GM08714 (cell line): ENCODE results near the gene CLEC10A.
A peak's percentile ranks its signal among the peaks of the same experiment; 100 is the strongest.
"Not testable (repeated sequence)": the region's sequence is repeated elsewhere in the genome, so short reads cannot be mapped to it uniquely, and the experiment has no call there.

Experiments used
- H3K4me3 ChIP-seq: fragments of 200-500 bp; sonication (Bioruptor generic); 2 replicates; pipeline ENCODE4 v1.5.1; 2014; ENCODE audit warnings: mild to moderate bottlenecking, low read length, inconsistent platforms
- ZNF274 ChIP-seq: IDR thresholded peaks from 2 replicates; pipeline ENCODE4 v1.6.1; 2012; ENCODE audit warnings: mild to moderate bottlenecking, low read depth, low read length

The CLEC10A gene

DNA sequence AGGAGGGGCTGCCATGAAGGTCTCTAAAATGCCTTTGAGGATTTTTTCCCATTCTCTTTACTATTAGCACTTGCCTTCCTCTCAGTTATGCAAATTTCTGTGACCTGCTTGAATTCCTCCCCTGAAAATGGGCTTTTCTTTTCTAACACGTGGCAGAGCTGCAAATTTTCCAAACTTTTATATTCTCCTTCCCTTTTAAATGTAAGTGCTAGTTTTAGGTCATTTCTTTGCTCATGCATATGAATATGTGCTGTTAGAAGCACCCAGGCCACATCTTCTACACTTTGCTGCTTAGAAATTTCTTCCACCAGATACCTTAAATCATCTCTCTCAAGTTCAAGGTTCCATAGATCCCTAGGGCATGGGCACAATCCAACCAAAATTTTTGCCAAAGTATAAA lies 11.8 kb downstream of the CLEC10A start:
- H3K4me3 ChIP-seq, result no peak overlapping the region

DNA sequence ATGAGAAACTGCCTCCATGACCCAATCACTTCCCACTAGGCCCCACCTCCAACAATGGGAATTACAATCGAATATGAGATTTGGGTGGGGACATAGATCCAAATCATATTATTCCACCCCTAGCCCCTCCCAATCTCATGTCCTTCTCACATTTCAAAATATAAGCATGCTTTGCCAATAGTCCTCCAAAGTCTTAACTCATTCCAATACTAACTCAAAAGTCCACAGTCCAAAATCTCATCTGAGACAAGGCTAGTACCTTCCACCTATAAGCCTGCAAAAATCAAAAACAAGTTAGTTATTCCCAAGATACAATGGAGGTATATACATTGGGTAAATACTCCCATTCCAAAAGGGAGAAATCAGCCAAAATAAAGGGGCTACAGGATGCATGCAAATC lies 12.9 kb downstream of the CLEC10A start:
- H3K4me3 ChIP-seq, result no peak overlapping the region
- no peak for TF ChIP-seq ZNF274

More for the DNA sequence above, 11.8 kb downstream of the CLEC10A start:
- no peak for TF ChIP-seq ZNF274

DNA sequence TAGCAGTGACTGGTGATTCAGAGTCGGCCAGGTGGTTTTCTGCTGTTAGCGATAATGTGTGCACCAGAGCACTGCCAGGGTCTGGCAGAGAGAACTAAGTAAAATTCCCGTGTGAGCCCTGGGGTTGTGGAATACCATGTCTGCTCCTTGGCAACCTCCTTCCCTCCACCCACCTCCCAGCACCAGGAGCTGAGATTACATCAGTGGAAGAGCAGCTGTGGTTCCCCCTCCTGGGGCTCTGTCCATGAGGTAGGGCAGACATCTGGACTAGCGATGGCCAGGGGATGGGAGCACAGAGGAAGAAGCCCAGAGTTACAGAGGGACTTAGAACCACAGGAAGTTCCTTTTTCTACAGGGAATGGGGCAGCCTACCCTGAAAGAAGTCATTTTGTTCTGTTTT lies 15.8 kb downstream of the CLEC10A start:
- H3K4me3 ChIP-seq, result no peak overlapping the region
- no peak for TF ChIP-seq ZNF274

DNA sequence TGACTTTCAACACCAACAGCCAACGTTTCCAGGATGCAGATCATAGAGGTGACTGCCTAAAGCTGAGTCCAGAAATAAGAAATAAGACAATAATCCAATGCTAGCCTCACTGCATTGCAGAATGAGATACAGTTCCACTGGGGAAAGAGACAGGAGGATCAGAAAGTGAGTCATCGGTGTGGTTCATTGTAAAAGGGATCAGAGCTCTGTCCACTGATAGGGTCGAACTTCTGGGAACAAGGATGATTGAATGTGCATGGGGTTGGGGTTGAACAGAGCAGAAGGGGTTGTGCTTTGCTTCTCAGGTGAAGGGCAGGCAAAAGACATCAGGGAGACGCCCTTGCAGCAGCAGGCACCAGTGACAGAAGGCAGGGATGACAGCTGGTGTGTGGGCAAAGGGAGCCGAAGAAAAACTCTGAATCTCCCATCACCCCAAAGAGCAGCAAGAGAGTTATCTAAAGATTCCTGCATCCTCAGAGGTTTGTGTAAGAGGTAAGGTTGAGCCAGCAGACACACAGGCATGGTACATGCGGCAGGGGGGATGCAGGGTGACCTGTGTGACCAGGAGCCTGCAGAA lies 16.4 kb downstream of the CLEC10A start:
- H3K4me3 ChIP-seq, result no peak overlapping the region
- no peak for TF ChIP-seq ZNF274

DNA sequence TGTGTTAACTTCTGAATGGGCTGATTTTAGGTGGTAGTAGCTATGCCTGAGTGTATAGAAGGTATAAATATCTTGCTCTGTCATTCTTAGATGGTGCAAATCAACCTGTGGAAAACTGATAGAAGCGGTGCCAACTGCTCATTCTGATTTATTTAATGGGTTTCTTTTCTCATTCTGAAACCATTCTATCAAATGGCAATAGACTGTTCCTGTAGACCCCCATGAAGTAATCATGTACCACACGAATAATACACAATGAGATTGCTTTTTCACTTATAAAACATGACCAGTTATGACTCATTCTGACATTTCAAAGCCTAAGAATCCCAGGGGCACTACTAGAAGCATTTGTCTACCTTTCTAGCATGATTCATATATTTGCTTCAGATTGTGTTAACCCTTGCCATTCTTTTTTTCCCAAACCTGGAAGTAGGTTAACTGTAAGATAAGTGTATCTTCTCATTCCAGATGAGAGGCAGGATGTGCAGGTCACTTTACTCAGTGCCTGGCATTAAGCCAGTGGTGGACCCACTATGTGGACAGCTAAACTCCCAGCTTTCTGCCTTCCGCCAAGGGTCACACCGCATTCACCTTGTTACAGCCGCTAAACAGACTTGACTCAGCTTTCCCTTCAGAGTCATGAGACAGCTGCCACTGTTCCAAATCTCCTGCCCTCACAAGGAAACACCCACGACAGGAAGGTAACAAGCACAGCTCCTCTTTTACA lies 19.7 kb downstream of the CLEC10A start:
- no peak overlapping the region for H3K4me3 ChIP-seq
- no peak for TF ChIP-seq ZNF274

DNA sequence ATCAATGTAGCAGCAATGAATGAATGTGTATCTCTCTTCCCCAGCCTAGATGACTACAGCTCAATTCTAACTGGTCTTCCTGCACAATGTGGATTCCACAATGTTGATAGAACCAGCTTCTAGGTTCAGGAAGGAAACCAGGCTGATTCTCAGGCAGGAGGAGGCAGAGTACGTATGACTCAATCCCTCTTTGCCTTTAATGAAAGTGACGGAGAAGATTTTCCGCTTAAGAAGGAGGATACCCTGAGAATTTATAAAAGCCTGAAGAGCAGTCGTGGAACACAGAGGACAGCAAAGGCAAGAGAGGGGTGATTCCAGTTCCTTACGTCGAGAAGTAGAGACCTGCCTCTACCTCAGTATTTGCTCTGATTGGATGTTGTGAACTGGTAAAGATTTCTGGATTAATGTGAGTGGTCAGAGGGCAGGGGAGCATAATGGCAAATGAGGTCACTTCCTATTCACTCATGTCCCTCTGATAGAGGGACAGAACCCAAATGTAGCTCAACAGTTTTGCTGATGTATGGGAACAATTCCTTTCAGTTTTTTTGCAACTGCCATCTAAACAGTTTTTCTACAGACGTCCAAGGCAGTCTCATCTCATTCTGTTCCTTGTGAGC lies 21.1 kb downstream of the CLEC10A start:
- no peak for TF ChIP-seq ZNF274
- no peak overlapping the region for H3K4me3 ChIP-seq

DNA sequence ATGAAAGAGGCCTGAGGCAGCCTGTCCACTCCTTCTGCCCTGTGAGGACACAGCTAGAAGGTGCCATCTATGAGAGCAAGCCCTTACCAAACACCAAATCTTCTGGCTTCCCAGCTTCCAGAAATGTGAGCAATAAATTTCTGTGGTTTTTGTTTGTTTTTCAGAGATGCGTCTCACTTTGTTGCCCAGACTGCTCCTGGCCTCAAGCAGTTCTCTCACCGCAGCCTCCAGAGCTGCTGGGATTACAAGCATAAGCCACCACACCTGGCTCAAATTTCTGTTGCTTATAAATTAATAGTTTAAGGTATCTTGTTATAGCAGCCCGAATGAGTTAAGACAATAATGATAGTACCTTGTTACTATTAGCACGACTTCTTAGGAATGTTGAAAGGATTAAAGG lies 23.7 kb downstream of the CLEC10A start:
- no peak for TF ChIP-seq ZNF274
- H3K4me3 ChIP-seq, result no peak overlapping the region

DNA sequence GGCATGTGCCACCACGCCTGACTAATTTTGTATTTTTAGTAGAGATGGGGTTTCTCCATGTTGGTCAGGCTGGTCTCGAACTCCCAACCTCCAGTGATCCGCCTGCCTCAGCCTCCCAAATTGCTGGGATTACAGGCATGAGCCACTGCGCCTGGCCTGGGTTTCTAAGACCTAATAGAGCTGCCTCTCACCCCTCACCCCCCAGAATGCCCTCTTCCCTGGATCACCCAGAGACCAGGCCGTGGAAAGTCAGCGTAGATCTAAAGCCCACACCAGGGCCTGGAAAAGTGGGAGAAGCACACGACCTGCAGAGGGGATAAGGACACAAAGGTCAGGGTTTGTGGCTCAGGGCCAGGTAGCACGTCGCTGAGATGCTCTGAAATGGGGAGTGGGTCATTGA lies 29.5 kb downstream of the CLEC10A start:
- not testable (repeated sequence) for H3K4me3 ChIP-seq

DNA sequence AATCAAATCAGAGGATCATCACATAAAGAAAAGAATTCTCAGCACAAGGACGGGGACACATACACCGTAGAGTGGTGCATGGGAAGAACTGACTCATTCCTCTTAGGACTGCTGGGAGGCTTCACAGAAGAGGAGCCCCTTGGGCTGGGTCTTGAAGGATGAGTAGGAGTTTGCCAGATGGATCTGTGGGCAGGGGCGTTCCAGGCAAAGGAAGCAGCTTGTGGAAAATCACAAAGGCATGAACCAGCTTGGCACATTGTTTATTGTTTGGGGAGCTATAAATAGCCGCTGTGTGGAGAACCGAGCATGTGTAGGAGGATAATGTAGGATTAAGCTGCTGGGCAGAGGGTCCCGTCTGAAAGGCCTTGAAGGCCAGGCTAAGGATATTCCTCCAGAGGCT lies 31.1 kb downstream of the CLEC10A start:
- no peak overlapping the region for H3K4me3 ChIP-seq
- TF ChIP-seq ZNF274, result no peak

DNA sequence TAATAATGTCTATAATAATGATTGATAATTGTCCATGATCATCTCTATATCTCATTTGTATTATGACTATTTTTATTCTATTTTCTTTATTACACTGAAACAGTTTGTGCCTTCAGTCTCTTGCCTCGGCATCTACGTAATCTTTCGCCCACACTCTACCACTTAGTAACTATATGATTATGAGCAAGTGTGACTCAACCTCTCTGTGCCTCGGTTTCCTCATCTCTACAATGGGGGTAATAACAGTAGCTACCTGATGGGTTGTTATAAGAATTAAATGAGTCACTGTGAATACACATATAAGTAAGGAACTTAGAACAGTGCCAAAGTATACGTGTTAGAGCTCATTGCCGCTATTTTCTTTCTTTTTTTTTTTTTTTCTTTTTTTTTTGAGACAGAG lies 32.5 kb downstream of the CLEC10A start:
- no peak overlapping the region for H3K4me3 ChIP-seq
- no peak for TF ChIP-seq ZNF274

DNA sequence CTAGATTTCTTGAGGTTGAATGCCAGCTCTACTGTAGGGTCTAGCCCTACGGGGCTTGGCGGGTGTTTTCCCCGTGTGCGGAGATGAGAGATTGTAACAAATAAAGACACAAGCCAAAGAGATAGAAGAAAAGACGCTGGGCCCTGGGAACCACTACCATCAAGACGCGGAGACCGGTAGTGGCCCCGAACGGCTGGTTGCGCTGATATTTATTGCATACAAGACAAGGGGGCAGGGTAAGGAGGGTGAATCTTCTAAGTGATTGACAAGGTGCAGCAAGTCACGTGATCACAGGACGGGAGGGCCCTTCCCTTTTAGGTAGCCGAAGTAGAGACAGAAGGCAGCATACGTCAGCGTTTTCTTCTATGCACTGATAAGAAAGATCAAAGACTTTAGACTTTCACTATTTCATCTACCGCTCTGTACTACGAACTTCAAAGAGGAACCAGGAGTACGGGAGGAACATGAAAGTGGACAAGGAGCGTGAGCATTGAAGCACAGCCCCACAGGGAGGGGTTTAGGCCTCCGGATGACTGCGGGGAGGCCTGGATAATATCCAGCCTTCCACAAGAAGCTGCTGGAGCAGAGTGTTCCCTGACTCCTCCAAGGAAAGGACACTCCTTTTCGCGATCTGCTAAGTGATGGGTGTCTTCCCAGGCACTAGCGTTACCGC lies 33.2 kb downstream of the CLEC10A start:
- H3K4me3 ChIP-seq, result peak overlapping the region; percentile 48; the same call in 1 of the 2 replicates

DNA sequence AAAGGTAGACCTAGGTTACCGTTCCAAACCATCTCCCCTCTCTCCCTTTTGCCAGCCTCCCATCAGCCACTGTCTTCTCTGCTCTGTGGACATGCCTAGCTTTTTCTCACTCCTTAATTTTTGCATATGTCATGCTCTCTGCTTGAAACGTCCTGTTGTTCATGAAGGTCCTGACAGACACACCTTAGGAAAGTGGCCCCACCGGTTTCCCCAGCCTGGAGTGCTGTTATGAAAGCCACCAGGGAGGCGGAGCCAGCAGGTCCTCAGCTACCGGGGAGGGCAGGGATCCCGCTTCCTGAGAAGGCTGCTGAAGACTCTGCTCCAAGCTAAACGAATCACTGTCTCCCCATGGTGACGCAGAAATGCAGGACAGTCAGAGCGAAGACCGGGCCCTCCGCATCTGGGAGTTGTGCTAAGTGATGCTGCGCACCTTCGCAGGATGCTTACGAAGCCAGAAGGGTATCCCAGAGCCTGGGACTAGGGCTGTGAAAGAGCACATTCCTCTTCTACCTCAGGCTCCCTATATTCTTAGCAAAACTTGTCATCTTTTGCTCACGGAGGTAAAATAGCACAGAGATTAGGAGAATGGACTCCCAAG lies 33.8 kb downstream of the CLEC10A start:
- peak overlapping the region; percentile 48; the same call in 1 of the 2 replicates for H3K4me3 ChIP-seq
- no peak for TF ChIP-seq ZNF274

DNA sequence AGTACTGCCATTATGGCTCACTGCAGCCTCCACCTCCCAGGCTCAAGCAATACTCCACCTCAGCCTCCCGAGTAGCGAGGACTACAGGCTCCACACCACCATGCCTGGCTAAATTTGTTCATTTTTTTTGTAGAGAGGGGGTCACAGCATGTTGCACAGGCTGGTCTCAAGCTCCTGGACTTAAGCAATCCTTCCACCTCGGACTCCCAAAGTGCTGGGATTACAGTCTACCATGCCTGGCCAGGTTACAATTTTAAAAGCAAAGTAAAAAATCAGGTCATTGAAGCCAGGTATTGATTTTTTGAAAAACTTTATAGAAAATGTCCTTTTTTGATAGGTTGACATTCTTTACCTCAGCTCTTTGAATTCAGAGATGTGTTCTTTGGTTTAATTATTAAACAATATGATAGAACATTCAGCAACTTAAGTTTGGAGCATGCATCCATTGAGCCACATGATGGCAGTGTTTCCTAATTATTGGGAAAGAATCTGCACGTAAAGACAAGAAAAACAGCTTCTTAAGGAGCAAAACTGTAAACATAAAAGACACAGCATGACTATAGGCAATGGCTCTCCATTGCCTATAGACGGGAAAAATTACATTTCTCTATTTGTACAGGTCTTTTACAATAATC lies 34.4 kb downstream of the CLEC10A start:
- TF ChIP-seq ZNF274, result no peak
- H3K4me3 ChIP-seq, result no peak overlapping the region; the same call in 1 of the 2 replicates

DNA sequence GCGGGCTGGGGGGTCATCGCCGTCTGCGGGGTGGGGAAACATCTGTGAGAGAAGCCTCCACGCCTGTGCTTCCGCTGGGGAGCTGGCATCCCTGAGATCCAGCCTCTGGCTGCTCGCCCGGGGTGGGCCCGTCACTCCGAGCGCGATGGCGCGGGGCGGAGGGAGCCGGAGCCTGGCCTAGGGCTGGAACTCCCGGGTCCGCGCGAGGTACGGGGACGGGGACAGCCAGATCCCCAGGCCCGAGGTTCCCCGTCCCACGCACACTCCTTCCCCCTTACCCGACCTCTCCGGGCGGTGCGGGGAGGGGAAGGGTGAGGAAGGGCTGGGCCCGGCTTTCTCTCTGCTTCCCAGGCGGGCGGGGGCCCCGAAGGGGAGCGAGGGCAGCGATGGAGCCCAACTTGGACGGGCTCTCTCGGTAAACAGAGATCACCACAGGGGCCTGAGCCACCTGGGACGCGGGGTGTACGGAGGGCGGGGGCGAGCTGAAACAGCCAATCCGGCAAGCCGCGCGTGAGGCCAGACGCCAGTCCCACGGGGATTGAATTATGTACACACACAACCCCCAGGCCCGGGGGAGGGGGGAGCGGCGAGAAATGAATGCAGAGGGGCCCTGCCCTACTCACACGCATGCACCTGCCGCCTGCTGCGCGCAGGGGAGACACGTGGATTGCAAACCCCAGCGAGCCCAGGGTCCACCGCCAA lies 36.4 kb downstream of the CLEC10A start, which contains the start of gene SLC16A11:
TSS of gene SLC16A11 (minus strand) at position 596 of the 702 bp plus-strand sequence. CDS start at position 17, 579 bp downstream.
- no peak for TF ChIP-seq ZNF274
- peak within 1 kb of the TSS; percentile 24; the same call in 1 of the 2 replicates for H3K4me3 ChIP-seq
